ENCODE data around the gene MYLK.

The MYLK gene

GRCh38 chr3:123693584-123694190 is 190.4 kb downstream of the MYLK start:
- no peak for DNase-seq

- no peak for DNase-seq
Observed at GRCh38 chr3:123692671-123693070, 191.5 kb downstream of the MYLK start.

GRCh38 chr3:123692041-123692440 is 192.1 kb downstream of the MYLK start:
- no peak for DNase-seq

GRCh38 chr3:123689831-123690230 is 194.3 kb downstream of the MYLK start:
- DNase-seq, result no peak

- DNase-seq, result no peak
Observed at GRCh38 chr3:123688241-123688747, 195.8 kb downstream of the MYLK start.

- DNase-seq, result no peak
Observed at GRCh38 chr3:123687286-123687685, 196.8 kb downstream of the MYLK start.

GRCh38 chr3:123686251-123686650 is 197.9 kb downstream of the MYLK start:
- no peak for DNase-seq

- no peak for DNase-seq
Observed at GRCh38 chr3:123685780-123686179, 198.4 kb downstream of the MYLK start.

- DNase-seq, result no peak
Observed at GRCh38 chr3:123684636-123685035, 199.5 kb downstream of the MYLK start.

GRCh38 chr3:123684209-123684608 is 199.9 kb downstream of the MYLK start:
- no peak for DNase-seq

- DNase-seq, result no peak
Observed at GRCh38 chr3:123683505-123684154, 200.5 kb downstream of the MYLK start.

- no peak for DNase-seq
Observed at GRCh38 chr3:123682781-123683504, 201.2 kb downstream of the MYLK start.

- no peak for DNase-seq
Observed at GRCh38 chr3:123682302-123682701, 201.8 kb downstream of the MYLK start.

- peak; percentile 22 for DNase-seq
Observed at GRCh38 chr3:123679712-123680386, 204.3 kb downstream of the MYLK start.

- DNase-seq, result no peak
Observed at GRCh38 chr3:123678108-123678511, 206.0 kb downstream of the MYLK start.

- DNase-seq, result no peak
Observed at GRCh38 chr3:123672429-123673146, 211.5 kb downstream of the MYLK start.

GRCh38 chr3:123670743-123671142 is 213.4 kb downstream of the MYLK start:
- DNase-seq, result no peak

GRCh38 chr3:123668906-123669305 is 215.2 kb downstream of the MYLK start:
- DNase-seq, result no peak

- no peak for DNase-seq
Observed at GRCh38 chr3:123667784-123668183, 216.3 kb downstream of the MYLK start.

GRCh38 chr3:123664753-123665152 is 219.4 kb downstream of the MYLK start:
- DNase-seq, result no peak

- peak; percentile 6 for DNase-seq
Observed at GRCh38 chr3:123663977-123664376, 220.2 kb downstream of the MYLK start.

- DNase-seq, result no peak
Observed at GRCh38 chr3:123661973-123662372, 222.2 kb downstream of the MYLK start.

- DNase-seq, result peak; percentile 55
Observed at GRCh38 chr3:123660900-123661299, 223.2 kb downstream of the MYLK start.
